Gastroesophageal sphincter (tissue), 4 donors: ENCODE results near the gene SERINC2. TPM values are rescaled to one million over a fixed set of nuclear protein-coding genes. Genes with fewer than 3 reads are reported as not detected.

Source experiments
- ATAC-seq: fragments of 150-250 bp; one replicate; pipeline ENCODE4 v1.9.1; 2016; ENCODE audit warnings: mild to moderate bottlenecking, moderate library complexity
- H3K27ac ChIP-seq, 4 donors: fragments of 200-600 bp; sonication (generic) in 3 of 4; 1 replicate in 3 of 4; 2 replicates in 1 of 4; pipeline ENCODE4 v1.5.1; 2016 to 2019
- H3K27me3 ChIP-seq: fragments of 200-600 bp; sonication (generic); one replicate; pipeline ENCODE4 v1.5.1; 2019
- H3K36me3 ChIP-seq, 2 donors: fragments of 200-600 bp; sonication (generic); one replicate each; pipeline ENCODE4 v1.5.1; 2019; ENCODE audit warnings: control low read depth in 1 of 2
- H3K4me1 ChIP-seq, 3 donors: fragments of 200-600 bp; sonication (generic); 1 replicate in 2 of 3; 2 replicates in 1 of 3; pipeline ENCODE4 v1.5.1; 2016 to 2019; ENCODE audit warnings: control low read depth in 2 of 3
- H3K4me3 ChIP-seq, 2 donors: fragments of 200-600 bp; sonication (generic); one replicate each; pipeline ENCODE4 v1.5.1; 2019; ENCODE audit warnings: mild to moderate bottlenecking in 1 of 2, moderate library complexity in 1 of 2
- H3K9me3 ChIP-seq, 3 donors: fragments of 200-600 bp; sonication (generic); one replicate each; pipeline ENCODE4 v1.5.1; 2017 to 2019; ENCODE audit warnings: control low read depth in 2 of 3
- EP300 ChIP-seq: sonication (generic); formaldehyde crosslinking; IDR thresholded peaks from one replicate; pipeline ENCODE4 v1.6.1; 2017; ENCODE audit warnings: antibody characterized with exemption, mild to moderate bottlenecking
- POLR2A ChIP-seq, 2 donors: fragments of 450-650 bp; IDR thresholded peaks; one replicate each; pipeline ENCODE4 v1.6.1; 2017; ENCODE audit warnings: antibody characterized with exemption in 2 of 2, mild to moderate bottlenecking in 2 of 2, moderate library complexity in 1 of 2
- POLR2AphosphoS5 ChIP-seq: sonication (generic); formaldehyde crosslinking; IDR thresholded peaks from one replicate; pipeline ENCODE4 v1.6.1; 2017; ENCODE audit warnings: antibody characterized with exemption
- WGBS, 2 donors: methylation state at CpG; one replicate each; pipeline ENCODE4 v1.1.5; 2018; ENCODE audit warnings: low coverage in 1 of 2; 5-methylcytosine and 5-hydroxymethylcytosine counted together
- total RNA-seq, 4 donors: library from RNA; depleted of rRNA; stranded (reverse); fragments of >200 nt; gene quantifications; one replicate each; pipeline ENCODE4 v1.1.0, GENCODE V29; 2016
- TF ChIP-seq, protein P1 (sequence below), 4 experiments: fragments of 200-600 bp in 2 of 4; fragments of 450-650 bp in 2 of 4; sonication (generic) in 1 of 4; IDR thresholded peaks; one replicate each; pipeline ENCODE4 v1.5.1; 2017 to 2019; ENCODE audit warnings: antibody characterized with exemption in 4 of 4, mild to moderate bottlenecking in 2 of 4, moderate library complexity in 2 of 4

SERINC2 gene
- total RNA-seq, 4 donors from 2014 or later = 2.5 to 8.7 (median 4.1) TPM

DNA sequence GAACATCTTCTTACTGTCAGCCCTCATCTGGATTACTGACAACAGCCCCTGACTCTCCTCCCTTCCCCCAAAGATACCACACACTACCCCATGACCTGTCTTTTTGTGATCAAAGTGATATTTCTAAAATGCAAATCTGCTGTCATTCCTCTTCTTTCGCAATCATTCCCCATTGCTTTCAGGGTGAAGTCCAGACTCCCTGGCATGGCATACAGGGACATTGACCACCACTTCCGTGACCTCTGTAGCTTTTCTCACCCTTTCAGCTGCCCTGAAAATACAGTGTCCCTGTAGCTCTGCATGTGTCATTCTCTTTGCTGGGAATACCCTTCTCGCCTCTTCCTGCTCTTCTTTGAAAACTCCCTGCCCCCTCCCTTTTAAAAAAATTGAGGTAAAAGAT lies 4.1 kb downstream of the SERINC2 start:
- no peaks in the 10 kb centered on the region for H3K27me3 ChIP-seq
- 82 to 90% methylated on average over 3 of the region's 3 CpGs for WGBS, 2 donors
- TF ChIP-seq POLR2AphosphoS5 (no peak), POLR2A (IDR thresholded peaks at IDR 0.05) (no peak), EP300 (no peak)
- TF ChIP-seq, protein P1, sequence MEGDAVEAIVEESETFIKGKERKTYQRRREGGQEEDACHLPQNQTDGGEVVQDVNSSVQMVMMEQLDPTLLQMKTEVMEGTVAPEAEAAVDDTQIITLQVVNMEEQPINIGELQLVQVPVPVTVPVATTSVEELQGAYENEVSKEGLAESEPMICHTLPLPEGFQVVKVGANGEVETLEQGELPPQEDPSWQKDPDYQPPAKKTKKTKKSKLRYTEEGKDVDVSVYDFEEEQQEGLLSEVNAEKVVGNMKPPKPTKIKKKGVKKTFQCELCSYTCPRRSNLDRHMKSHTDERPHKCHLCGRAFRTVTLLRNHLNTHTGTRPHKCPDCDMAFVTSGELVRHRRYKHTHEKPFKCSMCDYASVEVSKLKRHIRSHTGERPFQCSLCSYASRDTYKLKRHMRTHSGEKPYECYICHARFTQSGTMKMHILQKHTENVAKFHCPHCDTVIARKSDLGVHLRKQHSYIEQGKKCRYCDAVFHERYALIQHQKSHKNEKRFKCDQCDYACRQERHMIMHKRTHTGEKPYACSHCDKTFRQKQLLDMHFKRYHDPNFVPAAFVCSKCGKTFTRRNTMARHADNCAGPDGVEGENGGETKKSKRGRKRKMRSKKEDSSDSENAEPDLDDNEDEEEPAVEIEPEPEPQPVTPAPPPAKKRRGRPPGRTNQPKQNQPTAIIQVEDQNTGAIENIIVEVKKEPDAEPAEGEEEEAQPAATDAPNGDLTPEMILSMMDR (IDR thresholded peaks at IDR 0.05) = no peak
- no peaks in the 10 kb centered on the region for H3K36me3 ChIP-seq
- no peak for ATAC-seq
- no peak overlapping the region for H3K27ac ChIP-seq
- H3K4me3 ChIP-seq = no peak overlapping the region
- peaks cover 0 to 19% (median 10%) of the 10 kb centered on the region in 3 donors for H3K4me1 ChIP-seq
- H3K9me3 ChIP-seq = no peaks in the 10 kb centered on the region

DNA sequence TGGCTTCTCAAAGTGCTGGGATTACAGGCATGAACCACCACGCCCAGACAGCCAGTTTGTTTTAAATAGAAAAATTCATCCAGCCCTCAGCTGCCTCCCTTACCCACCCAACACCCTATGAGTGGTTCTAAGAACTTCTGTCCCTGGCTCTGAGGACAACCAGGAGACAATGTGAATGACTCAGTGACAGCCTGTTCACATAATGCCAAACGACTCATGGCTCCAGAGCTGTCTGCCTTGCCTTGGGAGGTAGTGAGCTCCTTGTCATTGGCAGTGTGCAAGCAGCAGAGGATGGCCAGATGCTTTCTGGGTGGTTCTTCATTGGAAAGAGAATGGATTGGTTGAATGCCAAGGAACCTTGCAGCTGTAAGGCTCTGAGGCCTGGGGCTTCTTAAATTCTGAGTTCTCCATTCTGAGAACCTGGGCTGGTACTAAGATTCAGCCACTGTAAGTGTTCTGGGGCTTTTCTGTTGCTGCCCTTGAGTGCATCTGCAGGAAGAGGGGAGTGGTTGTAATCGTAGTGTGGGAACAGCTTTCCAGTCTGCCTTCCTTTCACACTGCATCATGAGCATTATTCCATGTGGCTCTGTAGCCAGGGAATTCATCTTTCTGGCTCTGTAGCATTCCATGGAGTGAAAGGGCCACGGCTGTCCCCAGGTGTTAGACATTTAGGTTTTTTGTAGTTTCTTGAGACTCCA lies 5.8 kb downstream of the SERINC2 start:
- TF ChIP-seq, protein P1 (IDR thresholded peaks at IDR 0.05) = no peak
- TF ChIP-seq POLR2A (IDR thresholded peaks at IDR 0.05) (no peak), POLR2AphosphoS5 (no peak), EP300 (no peak)
- Histone ChIP-seq H3K27me3 (no peaks in the 10 kb centered on the region), H3K36me3 (no peaks in the 10 kb centered on the region), H3K27ac (no peak overlapping the region), H3K4me1 (peaks cover 0 to 5% (median 3%) of the 10 kb centered on the region in 3 donors), H3K9me3 (no peaks in the 10 kb centered on the region), H3K4me3 (no peak overlapping the region)
- 59 to 80% methylated on average over 3 to 4 of the region's 4 CpGs for WGBS, 2 donors
- ATAC-seq = no peak

DNA sequence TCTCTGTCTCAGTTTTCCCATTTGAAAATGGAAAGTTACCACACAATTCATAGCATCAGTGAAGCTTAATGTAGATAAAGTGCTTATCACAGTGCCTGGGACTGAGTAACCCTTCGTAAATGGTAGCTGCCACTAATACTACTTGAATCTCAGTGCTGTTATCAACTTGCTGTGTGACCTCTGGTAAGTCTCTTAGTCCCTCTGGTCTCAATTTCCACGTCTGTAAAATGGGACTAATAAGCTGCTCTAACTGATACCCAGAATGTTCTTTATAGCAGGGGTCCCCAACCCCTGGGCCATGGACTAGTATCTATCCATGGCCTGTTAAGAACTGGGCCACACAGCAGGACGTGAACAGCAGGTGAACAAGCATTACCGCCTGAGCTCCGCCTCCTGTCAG lies 7.7 kb downstream of the SERINC2 start:
- no peaks in the 10 kb centered on the region for H3K36me3 ChIP-seq
- 70 to 83% methylated on average over 1 to 5 of the region's 5 CpGs for WGBS, 2 donors
- H3K4me3 ChIP-seq = no peak overlapping the region
- no peaks in the 10 kb centered on the region for H3K4me1 ChIP-seq
- TF ChIP-seq POLR2A (IDR thresholded peaks at IDR 0.05) (no peak), EP300 (no peak), POLR2AphosphoS5 (no peak)
- TF ChIP-seq, protein P1 (IDR thresholded peaks at IDR 0.05) = no peak
- H3K9me3 ChIP-seq = no peaks in the 10 kb centered on the region
- H3K27me3 ChIP-seq = peaks cover 7% of the 10 kb centered on the region
- H3K27ac ChIP-seq = no peak overlapping the region
- no peak for ATAC-seq

DNA sequence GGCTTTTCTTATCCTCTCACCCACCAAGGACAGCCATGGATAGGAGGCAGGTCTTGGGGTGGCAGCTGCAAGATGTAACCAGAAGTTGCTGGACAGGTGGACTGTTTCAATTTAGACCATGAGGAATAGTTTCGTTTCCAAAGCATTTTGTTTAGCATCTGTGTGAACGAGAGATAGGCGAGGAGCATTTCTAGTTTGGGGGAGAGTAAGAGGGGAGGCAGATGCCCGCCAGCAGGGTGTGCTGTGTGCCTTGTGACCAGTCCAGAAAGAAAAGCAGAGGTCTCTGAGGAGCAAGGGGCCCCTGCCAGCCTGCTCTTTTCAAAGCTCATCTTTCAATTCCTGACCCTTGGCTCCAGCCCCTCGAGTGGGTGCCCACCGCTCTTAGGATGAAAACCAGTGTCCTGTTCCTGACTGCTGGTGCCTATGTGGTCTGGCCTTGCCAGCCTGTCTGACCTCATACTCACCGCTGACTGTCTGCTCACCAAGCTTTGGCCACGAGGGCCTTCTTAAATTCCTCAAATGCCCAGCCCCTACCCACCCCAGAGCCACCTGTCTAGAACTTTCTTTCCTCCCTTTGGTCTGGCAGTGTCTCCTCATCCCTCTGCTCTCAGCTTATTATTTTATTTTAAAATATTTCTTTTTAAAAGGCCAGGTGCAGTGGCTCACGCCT lies 8.5 kb downstream of the SERINC2 start:
- no peaks in the 10 kb centered on the region for H3K4me1 ChIP-seq
- no peaks in the 10 kb centered on the region for H3K9me3 ChIP-seq
- H3K4me3 ChIP-seq = no peak overlapping the region
- TF ChIP-seq, protein P1 (IDR thresholded peaks at IDR 0.05) = peak in 1 of 4 experiments; percentile 34
- TF ChIP-seq POLR2AphosphoS5 = no peak
- TF ChIP-seq EP300 = no peak
- TF ChIP-seq POLR2A (IDR thresholded peaks at IDR 0.05) = no peak
- ATAC-seq = no peak
- H3K27ac ChIP-seq = no peak overlapping the region
- no peaks in the 10 kb centered on the region for H3K36me3 ChIP-seq
- H3K27me3 ChIP-seq = peaks cover 7% of the 10 kb centered on the region
- 40 to 68% methylated on average over 2 to 5 of the region's 9 CpGs for WGBS, 2 donors
